Measurements from ENCODE around the gene TUT7.

DNA sequence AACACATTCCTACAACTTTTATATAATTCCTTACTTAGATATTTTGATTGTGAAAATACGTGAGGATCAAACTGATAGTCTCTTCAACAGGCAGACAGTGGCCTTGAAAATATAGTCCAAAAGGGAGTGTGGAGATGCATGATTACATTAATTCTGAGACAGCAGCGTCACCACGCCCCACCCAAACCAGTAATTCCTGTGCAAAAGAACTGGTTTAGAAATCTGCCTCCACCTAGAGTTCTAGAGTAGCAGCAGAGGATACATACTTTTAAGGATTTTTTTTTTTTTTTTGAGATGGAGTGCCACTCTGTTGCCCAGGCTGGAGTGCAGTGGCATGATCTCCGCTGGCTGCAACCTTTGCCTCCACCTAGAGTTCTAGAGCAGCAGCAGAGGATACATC is 1.6 kb upstream of the TUT7 start:
- TF ChIP-seq, protein P1, sequence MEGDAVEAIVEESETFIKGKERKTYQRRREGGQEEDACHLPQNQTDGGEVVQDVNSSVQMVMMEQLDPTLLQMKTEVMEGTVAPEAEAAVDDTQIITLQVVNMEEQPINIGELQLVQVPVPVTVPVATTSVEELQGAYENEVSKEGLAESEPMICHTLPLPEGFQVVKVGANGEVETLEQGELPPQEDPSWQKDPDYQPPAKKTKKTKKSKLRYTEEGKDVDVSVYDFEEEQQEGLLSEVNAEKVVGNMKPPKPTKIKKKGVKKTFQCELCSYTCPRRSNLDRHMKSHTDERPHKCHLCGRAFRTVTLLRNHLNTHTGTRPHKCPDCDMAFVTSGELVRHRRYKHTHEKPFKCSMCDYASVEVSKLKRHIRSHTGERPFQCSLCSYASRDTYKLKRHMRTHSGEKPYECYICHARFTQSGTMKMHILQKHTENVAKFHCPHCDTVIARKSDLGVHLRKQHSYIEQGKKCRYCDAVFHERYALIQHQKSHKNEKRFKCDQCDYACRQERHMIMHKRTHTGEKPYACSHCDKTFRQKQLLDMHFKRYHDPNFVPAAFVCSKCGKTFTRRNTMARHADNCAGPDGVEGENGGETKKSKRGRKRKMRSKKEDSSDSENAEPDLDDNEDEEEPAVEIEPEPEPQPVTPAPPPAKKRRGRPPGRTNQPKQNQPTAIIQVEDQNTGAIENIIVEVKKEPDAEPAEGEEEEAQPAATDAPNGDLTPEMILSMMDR (IDR thresholded peaks at IDR 0.05): no peak
- no peak for TF ChIP-seq EZH2 (IDR thresholded peaks at IDR 0.05)
